Ammon's horn (tissue), 1 donor: Measurements from ENCODE around the gene ZPBP.
A peak's percentile ranks its signal among the peaks of the same experiment; 100 is the strongest.
"Not testable (repeated sequence)": the region's sequence is repeated elsewhere in the genome, so short reads cannot be mapped to it uniquely, and the experiment has no call there.

ENCODE experiments used
- DNase-seq: peaks from one replicate; pipeline ENCODE4 v3.0.0-alpha.2; 2016; ENCODE audit warnings: low spot score

The ZPBP gene

DNA sequence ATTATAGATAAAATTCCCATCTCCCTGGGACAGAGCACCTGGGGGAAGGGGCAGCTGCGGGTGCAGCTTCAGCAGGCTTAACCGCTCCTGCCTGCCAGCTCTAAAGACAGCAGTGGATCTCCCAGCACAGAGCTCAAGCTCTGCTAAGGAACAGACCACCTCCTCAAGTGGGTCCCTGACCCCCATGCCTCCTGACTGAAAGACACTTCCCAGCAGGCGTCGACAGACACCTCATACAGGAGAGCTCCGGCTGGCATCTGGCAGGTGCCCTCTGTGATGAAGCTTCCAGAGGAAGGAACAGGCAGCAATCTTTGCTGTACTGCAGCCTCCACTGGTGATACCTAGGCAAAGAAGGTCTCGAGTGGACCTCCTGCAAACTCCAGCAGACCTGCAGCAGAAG, 51.9 kb downstream of the ZPBP start:
- not testable (repeated sequence) for DNase-seq

DNA sequence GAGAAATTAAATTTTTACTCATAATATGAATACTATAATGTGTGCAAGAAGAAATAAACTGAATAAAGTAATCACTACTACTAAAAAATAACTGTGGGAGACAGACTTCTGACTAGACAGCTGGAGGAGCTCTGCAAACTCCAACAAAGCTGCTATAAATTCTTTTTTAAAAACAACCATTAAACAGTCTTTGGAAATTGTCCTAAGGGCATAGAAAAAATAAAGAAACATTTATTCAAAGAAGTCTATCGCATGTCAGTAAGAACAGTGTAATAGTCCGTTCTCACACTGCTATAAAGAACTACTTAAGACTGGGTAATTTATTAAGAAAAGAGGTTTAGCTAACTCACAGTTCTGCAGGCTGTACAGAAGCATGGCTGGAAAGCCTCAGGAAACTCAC, 56.0 kb downstream of the ZPBP start:
- no peak for DNase-seq

DNA sequence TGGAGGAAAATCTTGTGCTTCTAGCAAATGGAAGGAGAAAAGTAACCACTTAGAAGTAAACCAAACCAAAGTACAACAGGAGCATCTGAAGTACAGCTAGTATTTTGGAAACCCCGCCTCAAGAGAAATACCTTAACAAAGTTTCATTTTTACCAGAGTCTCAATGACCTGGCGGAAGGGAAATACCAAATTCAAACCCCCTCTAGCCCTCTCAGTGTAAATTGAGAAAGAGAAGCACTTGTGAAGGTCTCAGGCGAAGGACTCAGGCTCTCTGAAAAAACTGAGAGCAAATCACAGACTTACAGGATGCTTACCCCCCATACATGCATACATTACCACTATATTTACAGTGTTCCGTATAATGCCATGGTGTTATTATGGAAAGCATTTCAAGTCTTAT, 70.1 kb downstream of the ZPBP start:
- DNase-seq = no peak

DNA sequence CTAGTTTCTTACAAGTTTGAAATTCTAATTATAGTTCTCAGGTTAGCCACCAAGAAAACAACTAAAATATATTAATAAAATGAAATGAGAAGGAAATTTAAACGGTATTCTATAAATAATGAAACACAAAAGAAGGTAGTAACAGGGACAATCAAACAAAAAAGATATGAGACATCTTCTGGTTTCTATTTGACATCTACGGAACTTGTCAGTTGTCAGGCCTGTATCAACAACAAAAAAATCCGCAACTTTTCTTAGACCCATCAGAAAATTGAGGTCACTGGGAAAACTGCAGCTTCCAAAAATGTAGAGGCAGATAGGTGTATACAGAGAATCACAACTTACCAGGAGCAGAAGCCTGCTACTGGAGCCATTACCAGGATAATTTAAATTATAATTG, 70.6 kb downstream of the ZPBP start:
- no peak for DNase-seq

DNA sequence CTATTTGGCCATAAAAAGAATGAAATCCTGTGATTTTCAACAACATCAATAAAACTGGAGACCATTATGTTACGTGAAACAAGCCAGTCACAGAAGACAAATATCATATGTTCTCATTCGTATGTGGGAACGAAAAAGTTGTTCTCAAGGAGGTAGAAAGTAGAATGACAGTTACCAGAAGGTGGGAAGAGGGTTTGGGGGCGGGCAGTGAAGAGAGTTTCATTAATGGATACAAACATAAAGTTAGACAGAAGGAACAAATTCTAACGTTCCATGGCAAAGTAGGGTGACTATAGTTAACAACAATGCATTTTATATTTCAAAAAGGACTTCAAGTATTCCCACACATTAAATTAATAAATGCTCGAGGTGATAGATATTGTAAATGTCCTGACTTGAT, 97.4 kb downstream of the ZPBP start:
- no peak for DNase-seq

DNA sequence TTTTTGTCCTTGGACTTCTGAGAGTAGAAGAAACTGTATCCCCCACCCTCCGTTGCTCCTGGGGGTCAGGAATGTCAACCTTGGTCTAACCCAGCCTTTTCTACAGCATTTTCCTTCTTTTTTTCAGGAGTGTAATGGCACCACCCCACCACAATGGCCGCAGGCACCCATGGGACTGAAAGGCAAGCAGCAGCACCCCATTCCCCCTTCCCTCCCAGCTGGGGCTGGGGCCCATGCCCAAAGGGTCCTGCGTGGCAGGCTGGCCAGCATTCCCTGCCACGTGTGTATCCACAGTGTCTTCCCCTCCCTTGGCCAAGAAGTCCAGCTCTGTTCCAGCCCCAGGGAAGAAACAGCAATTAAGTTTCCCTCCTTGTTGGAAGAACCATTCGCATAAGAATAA, 106.9 kb downstream of the ZPBP start:
- DNase-seq = no peak

DNA sequence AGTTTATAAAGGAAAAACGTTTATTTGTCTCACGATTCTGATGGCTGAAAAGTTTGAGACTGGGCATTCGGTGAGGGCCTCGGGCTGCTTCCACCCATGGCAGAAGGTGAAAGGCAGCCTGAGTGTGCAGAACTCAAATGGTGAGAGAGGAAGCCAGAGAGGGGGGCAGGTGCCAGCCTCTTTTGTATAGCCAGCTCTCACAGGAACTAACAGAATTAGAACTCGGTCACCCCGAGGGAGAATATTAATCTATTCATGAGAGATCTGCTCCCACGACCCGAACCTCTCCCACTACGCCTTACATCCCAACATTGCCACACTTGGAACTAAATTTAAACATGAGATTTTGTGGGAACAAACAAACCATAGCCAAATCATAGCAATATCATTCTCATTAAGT, 112.6 kb downstream of the ZPBP start:
- DNase-seq = no peak

DNA sequence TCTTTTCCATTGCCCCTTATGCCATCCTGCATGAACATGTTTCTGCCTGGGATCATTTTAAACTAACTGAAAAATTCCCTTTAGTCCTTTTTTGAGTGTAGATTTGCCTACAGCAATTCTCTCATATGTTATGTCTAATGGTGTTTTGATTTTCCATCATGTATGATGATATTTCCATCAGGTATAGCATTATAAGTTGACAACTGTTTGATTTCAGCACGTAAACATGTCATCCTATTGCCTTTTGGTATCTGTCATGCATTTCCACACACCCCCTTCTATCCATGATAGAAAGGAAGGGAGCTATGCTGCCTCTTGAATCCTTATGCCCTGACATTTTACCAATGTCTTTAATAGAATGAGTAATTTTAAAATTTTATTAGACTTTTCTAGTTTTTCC, 116.8 kb downstream of the ZPBP start:
- DNase-seq = no peak

DNA sequence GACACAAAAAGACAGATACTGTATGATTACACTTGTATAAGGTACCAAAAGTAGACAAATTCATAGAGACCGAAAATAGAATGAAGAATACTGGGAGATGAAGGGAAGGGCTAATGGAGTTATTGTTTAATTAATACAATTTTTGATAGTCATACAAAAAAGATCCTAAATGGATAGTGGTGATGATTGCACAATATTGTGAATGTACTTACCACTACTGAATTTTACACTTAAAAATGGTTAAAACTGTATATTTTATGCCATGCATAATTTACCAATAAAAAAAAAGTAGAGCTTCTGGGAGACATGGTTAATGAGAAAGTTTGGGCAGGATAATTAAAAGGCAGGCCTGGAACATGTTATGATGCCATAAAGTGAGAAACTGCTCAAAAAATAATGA, 119.0 kb downstream of the ZPBP start:
- DNase-seq = no peak

DNA sequence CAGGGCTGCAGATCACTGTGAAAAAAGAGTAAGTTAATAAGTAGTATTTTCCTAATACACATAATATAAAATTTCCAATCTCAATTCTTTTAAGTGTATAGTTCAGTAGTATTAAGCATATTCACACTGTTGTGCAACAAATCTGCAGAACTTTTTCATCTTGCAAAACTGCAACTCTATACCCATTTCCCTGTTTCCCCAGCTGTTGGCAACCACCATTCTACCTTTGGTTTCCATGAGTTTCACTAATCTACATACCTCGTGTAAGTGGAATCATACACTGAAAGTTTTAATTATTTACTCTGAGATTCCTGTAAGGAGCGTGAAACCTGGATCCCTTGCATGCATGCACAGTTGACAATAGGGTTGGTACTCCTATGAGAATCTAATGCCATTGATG, 155.4 kb downstream of the ZPBP start:
- DNase-seq = no peak

DNA sequence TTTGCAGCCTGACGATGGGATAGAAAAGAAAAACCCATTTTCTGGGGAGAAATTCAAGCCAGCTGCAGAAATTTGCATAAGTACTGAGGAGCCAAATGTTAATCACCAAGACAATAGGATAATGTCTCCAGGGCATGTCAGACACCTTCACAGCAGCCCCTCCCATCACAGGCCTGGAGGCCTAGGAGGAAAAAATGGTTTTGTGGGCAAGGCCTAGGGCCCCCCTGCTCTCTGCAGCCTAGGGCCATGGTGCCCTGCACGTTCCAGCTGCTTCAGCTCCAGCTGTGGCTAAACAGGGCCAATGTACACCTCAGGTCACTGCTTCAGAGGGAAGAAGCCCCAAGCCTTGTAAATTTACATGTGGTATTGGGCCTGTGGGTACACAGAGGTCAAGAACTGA, 161.4 kb downstream of the ZPBP start:
- DNase-seq = no peak

DNA sequence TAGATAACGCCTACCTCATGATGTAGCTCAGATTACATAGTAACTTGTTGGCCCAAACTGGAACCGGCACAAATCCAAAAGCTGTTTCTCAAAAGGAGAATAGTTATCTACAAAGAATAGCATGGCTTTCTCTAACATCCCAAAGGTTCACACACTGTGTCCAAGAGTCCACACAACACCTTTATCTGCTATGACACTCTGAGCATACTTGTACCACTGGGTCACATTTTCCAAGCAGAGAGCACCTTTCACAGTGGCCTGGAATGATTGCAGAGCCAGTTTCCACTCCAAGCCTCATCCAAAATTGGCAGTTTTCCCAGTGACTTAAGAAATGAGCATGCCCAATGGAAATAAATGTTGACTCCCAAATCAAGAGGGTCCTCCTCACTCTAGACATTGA, 164.3 kb downstream of the ZPBP start:
- DNase-seq = no peak

DNA sequence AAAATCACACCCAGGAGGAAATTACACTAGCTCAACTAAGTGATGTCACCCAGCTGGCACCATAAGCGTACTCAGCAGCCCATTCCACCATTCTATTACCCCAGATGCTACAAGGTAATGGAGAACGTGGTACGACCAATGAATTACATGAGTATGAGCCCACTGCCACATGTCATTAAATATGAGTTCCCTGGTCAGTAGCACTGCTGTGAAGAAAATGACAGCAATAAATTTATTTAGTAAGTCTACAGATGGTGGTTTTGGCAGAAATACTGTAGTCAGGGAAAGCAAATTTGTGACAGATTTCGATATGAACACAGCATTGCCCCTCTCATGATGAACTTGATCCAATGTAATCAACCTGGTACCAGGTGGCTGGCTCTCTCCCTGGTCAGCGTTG, 165.4 kb downstream of the ZPBP start:
- DNase-seq = peak; percentile 19

DNA sequence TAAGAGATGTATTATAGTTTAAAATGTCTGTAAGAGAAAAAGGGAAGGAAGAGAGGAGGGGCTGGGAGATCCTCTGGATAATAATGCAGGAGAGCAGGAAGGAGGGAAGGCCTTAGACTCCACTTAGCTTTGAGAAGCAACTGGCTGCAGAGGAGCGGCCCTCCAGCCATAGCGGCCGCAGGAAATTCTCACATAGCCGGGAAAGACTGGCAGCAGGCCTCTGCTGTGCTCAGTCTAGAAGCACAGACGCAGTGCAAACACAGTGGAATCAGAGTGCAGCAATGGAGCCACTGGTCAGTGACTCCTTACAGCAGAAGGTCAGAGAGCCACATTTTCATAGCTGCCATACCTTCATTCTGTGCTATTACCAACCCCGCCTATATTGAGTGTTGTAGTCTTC, 166.3 kb downstream of the ZPBP start:
- DNase-seq = no peak

DNA sequence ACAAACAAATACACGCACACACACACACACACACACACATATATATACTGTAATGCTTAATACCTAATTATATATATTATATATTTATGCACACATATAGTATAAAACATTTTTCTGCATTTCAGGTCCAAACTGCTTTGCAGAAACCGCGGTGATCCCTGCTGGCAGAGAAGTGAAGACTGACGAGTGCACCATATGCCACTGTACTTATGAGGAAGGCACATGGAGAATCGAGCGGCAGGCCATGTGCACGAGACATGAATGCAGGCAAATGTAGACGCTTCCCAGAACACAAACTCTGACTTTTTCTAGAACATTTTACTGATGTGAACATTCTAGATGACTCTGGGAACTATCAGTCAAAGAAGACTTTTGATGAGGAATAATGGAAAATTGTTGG, 181.1 kb downstream of the ZPBP start:
- DNase-seq = peak; percentile 20

DNA sequence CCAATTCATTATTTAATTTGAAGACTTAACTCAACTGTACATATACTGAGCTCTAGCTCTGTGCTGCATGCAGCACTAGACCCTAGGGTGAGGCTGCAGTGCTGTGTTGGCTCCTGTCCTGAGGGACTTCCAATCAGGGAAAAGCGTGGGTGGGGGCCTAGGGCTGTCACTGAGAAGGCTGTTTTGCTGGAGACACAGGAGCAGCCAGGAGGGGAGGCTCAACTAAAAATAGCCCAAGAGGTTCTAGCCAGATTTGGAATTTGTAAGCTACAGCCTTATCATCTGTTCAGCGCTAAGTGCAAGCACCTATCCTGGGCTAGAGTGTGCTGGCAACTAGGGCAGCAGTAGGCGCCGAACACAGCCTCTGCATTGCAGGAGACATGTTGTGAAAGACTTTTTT, 198.5 kb downstream of the ZPBP start:
- DNase-seq = no peak

DNA sequence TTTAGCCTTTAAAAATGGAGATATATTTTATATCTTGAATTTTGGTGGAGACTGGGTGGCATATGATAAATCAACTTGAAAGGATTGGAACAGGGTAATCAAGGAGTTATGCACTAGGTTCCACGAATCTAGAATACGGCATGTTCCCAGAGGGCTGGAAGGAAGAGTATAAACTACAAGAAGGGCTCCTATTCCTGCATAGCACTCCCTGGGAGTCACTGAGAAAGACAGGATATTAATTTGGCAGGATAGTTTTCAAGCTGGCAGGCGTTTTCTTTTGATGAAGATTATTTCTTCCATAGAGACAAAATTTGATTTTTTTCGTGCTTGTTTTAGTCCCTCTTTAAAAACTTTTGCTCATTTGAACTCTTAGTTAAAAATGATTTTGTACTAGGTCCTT, 199.9 kb downstream of the ZPBP start:
- no peak for DNase-seq

DNA sequence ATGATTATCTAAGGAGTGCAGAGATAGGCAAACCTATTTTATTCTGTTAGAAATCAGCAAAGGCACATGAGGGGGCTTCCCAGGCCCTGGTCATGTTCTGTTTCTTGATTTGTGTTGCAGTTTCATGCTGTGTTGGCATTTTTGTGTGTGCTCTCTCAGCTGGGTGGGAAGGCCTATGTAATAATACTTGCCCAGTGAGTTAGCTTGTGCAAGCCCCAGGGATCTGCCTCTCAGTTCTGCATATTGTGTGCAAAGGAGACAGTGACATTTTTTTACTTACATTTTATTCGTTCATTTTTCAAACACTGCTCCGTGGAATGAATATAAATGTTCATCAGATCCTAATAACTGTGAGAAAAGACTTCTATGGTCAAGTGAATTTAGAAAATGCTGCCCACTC, 200.6 kb downstream of the ZPBP start:
- no peak for DNase-seq
